CD4-positive, CD25-positive, alpha-beta regulatory T cell (primary cell): ENCODE data around the gene UBL4B. TPM values are rescaled to one million over a fixed set of nuclear protein-coding genes. Genes with fewer than 3 reads are reported as not detected.

Source experiments
- ATAC-seq, 2 donors: fragments of 150-1000 bp; cut with Tn5 transposase; one replicate each; pipeline ENCODE4 v1.10.0; 2021; ENCODE audit warnings: low read depth in 2 of 2, moderate number of reproducible peaks in 2 of 2, moderate library complexity in 1 of 2
- DNase-seq, 3 donors: peaks; one replicate each; pipeline versions ENCODE4 v3.0.0 to v3.0.0-alpha.2; 2012 to 2022; ENCODE audit warnings: mixed read lengths in 1 of 3
- H3K27ac ChIP-seq: one replicate; pipeline ENCODE4 v1.7.0; 2013; ENCODE audit warnings: mild to moderate bottlenecking, low read length; ENCODE audit not compliant: insufficient read depth, poor library complexity, severe bottlenecking
- H3K27me3 ChIP-seq: one replicate; pipeline ENCODE4 v1.7.0; 2013; ENCODE audit warnings: low read length; ENCODE audit not compliant: control insufficient read depth, insufficient read depth
- H3K36me3 ChIP-seq: one replicate; pipeline ENCODE4 v1.7.0; 2013; ENCODE audit warnings: mild to moderate bottlenecking, low read length, moderate library complexity; ENCODE audit not compliant: control insufficient read depth, insufficient read depth
- H3K4me1 ChIP-seq: 2 replicates; pipeline ENCODE4 v1.7.0; 2013; ENCODE audit warnings: mild to moderate bottlenecking, low read length; ENCODE audit not compliant: insufficient read depth, control insufficient read depth, poor library complexity, severe bottlenecking
- H3K4me3 ChIP-seq: one replicate; pipeline ENCODE4 v1.7.0; 2013; ENCODE audit warnings: low read depth, mild to moderate bottlenecking, low read length, moderate library complexity
- H3K9me3 ChIP-seq, 2 experiments: 1 replicate in 1 of 2; 2 replicates in 1 of 2; pipeline ENCODE4 v1.7.0; 2013; ENCODE audit warnings: low read length in 2 of 2, mild to moderate bottlenecking in 1 of 2, moderate library complexity in 1 of 2; ENCODE audit not compliant: control insufficient read depth in 2 of 2
- H3K27ac Mint-ChIP-seq, 3 donors: one replicate each; pipeline ENCODE4 v1.8.0; 2020 to 2022; ENCODE audit warnings: mild to moderate bottlenecking in 3 of 3, mixed read lengths in 3 of 3, moderate library complexity in 2 of 3
- H3K27me3 Mint-ChIP-seq: one replicate; pipeline ENCODE4 v1.8.0; 2022; ENCODE audit warnings: mild to moderate bottlenecking, mixed read lengths
- H3K36me3 Mint-ChIP-seq: one replicate; pipeline ENCODE4 v1.8.0; 2020; ENCODE audit warnings: mixed read lengths
- H3K4me1 Mint-ChIP-seq, 4 donors: one replicate each; pipeline ENCODE4 v1.8.0; 2020 to 2022; ENCODE audit warnings: mixed read lengths in 4 of 4, mild to moderate bottlenecking in 1 of 4
- H3K4me3 Mint-ChIP-seq, 4 donors: one replicate each; pipeline ENCODE4 v1.8.0; 2020 to 2022; ENCODE audit warnings: mild to moderate bottlenecking in 4 of 4, mixed read lengths in 4 of 4, moderate library complexity in 3 of 4
- H3K9me3 Mint-ChIP-seq, 7 donors: one replicate each; pipeline ENCODE4 v1.8.0; 2020 to 2022; ENCODE audit warnings: mixed read lengths in 7 of 7, mild to moderate bottlenecking in 3 of 7, moderate library complexity in 2 of 7
- polyA plus RNA-seq, 4 donors: library from polyadenylated mRNA; unstranded; fragments of 300-500 nt; fragmentation: Illumina TruSeq; gene quantifications; one replicate each; pipeline ENCODE4 v1.2.3, GENCODE V29; 2021
- total RNA-seq: library from RNA; stranded (reverse); gene quantifications from one replicate; pipeline ENCODE4 v1.2.3, GENCODE V29; 2022

The UBL4B gene
- total and polyA plus RNA-seq, 5 donors from 2014 or later = not detected

GRCh38 chr1:110087812-110088738, 24.2 kb upstream of the UBL4B start:
- Histone ChIP-seq H3K36me3 (no peaks in the 10 kb centered on the region), H3K4me3 (no peak overlapping the region), H3K27ac (no peak overlapping the region), H3K9me3 (no peaks in the 10 kb centered on the region), H3K27me3 (peaks cover 28% of the 10 kb centered on the region), H3K4me1 (peaks cover 17% of the 10 kb centered on the region)
- ATAC-seq = peak; percentile 59 to 60
- H3K4me1 Mint-ChIP-seq = peaks cover 5 to 13% (median 8%) of the 10 kb centered on the region in 4 donors
- peak overlapping the region in 1 of 4 donors; percentile 10 for H3K4me3 Mint-ChIP-seq
- no peak overlapping the region for H3K27ac Mint-ChIP-seq
- H3K36me3 Mint-ChIP-seq = no peaks in the 10 kb centered on the region
- peaks cover 80% of the 10 kb centered on the region for H3K27me3 Mint-ChIP-seq
- DNase-seq = peak in 2 of 3 donors; percentile 42 to 61
- peaks cover 0 to 5% (median 0%) of the 10 kb centered on the region in 7 donors for H3K9me3 Mint-ChIP-seq

GRCh38 chr1:110088739-110089316, 23.4 kb upstream of the UBL4B start:
- Mint-ChIP-seq H3K4me1 (peaks cover 0 to 5% (median 2%) of the 10 kb centered on the region in 4 donors), H3K27me3 (peaks cover 72% of the 10 kb centered on the region), H3K27ac (no peak overlapping the region), H3K9me3 (peaks cover 0 to 5% (median 0%) of the 10 kb centered on the region in 7 donors), H3K4me3 (no peak overlapping the region), H3K36me3 (no peaks in the 10 kb centered on the region)
- Histone ChIP-seq H3K4me3 (no peak overlapping the region), H3K27ac (no peak overlapping the region), H3K27me3 (peaks cover 25% of the 10 kb centered on the region), H3K9me3 (no peaks in the 10 kb centered on the region), H3K4me1 (peaks cover 10% of the 10 kb centered on the region), H3K36me3 (no peaks in the 10 kb centered on the region)
- DNase-seq (no peak), ATAC-seq (no peak)

- peaks cover 64% of the 10 kb centered on the region for H3K27me3 Mint-ChIP-seq
- Histone ChIP-seq H3K9me3 (no peaks in the 10 kb centered on the region), H3K36me3 (no peaks in the 10 kb centered on the region), H3K27ac (no peak overlapping the region), H3K4me1 (peaks cover 2% of the 10 kb centered on the region), H3K27me3 (peaks cover 25% of the 10 kb centered on the region), H3K4me3 (no peak overlapping the region)
- peaks cover 0 to 5% (median 2%) of the 10 kb centered on the region in 4 donors for H3K4me1 Mint-ChIP-seq
- H3K4me3 Mint-ChIP-seq = no peak overlapping the region
- DNase-seq = no peak
- peak overlapping the region in 1 of 3 donors; percentile 17 for H3K27ac Mint-ChIP-seq
- H3K36me3 Mint-ChIP-seq = no peaks in the 10 kb centered on the region
- H3K9me3 Mint-ChIP-seq = peaks cover 0 to 5% (median 0%) of the 10 kb centered on the region in 7 donors
- no peak for ATAC-seq
Measured at GRCh38 chr1:110089561-110090275, 22.5 kb upstream of the UBL4B start.

GRCh38 chr1:110091381-110091780, 20.9 kb upstream of the UBL4B start:
- peaks cover 0 to 3% (median 0%) of the 10 kb centered on the region in 7 donors for H3K9me3 Mint-ChIP-seq
- Histone ChIP-seq H3K9me3 (no peaks in the 10 kb centered on the region), H3K27ac (no peak overlapping the region), H3K27me3 (peaks cover 11% of the 10 kb centered on the region), H3K36me3 (no peaks in the 10 kb centered on the region), H3K4me3 (no peak overlapping the region), H3K4me1 (no peaks in the 10 kb centered on the region)
- peaks cover 59% of the 10 kb centered on the region for H3K27me3 Mint-ChIP-seq
- H3K4me1 Mint-ChIP-seq = peaks cover 0 to 5% (median 1%) of the 10 kb centered on the region in 4 donors
- H3K4me3 Mint-ChIP-seq = no peak overlapping the region
- H3K27ac Mint-ChIP-seq = no peak overlapping the region
- no peak for ATAC-seq
- DNase-seq = no peak
- no peaks in the 10 kb centered on the region for H3K36me3 Mint-ChIP-seq

- H3K4me1 Mint-ChIP-seq = peaks cover 0 to 5% (median 1%) of the 10 kb centered on the region in 4 donors
- no peaks in the 10 kb centered on the region for H3K9me3 ChIP-seq
- H3K36me3 ChIP-seq = no peaks in the 10 kb centered on the region
- DNase-seq = no peak
- H3K36me3 Mint-ChIP-seq = no peaks in the 10 kb centered on the region
- no peak for ATAC-seq
- peaks cover 58% of the 10 kb centered on the region for H3K27me3 Mint-ChIP-seq
- H3K27ac ChIP-seq = no peak overlapping the region
- peaks cover 0 to 4% (median 0%) of the 10 kb centered on the region in 7 donors for H3K9me3 Mint-ChIP-seq
- no peak overlapping the region for H3K4me3 ChIP-seq
- H3K27ac Mint-ChIP-seq = no peak overlapping the region
- H3K4me3 Mint-ChIP-seq = no peak overlapping the region
- peaks cover 7% of the 10 kb centered on the region for H3K27me3 ChIP-seq
- no peaks in the 10 kb centered on the region for H3K4me1 ChIP-seq
Measured at GRCh38 chr1:110091791-110092190, 20.5 kb upstream of the UBL4B start.

GRCh38 chr1:110092991-110093390, 19.3 kb upstream of the UBL4B start:
- Histone ChIP-seq H3K36me3 (no peaks in the 10 kb centered on the region), H3K9me3 (no peaks in the 10 kb centered on the region), H3K27ac (no peak overlapping the region), H3K4me3 (no peak overlapping the region), H3K27me3 (peaks cover 4% of the 10 kb centered on the region), H3K4me1 (no peaks in the 10 kb centered on the region)
- Mint-ChIP-seq H3K36me3 (no peaks in the 10 kb centered on the region), H3K4me3 (no peak overlapping the region), H3K4me1 (peaks cover 0 to 2% (median under 1%) of the 10 kb centered on the region in 4 donors), H3K27ac (no peak overlapping the region), H3K27me3 (peaks cover 55% of the 10 kb centered on the region), H3K9me3 (peaks cover 0 to 4% (median 0%) of the 10 kb centered on the region in 7 donors)
- ATAC-seq (no peak), DNase-seq (no peak)

GRCh38 chr1:110094931-110095654, 17.1 kb upstream of the UBL4B start:
- no peaks in the 10 kb centered on the region for H3K36me3 Mint-ChIP-seq
- Histone ChIP-seq H3K4me1 (no peaks in the 10 kb centered on the region), H3K36me3 (no peaks in the 10 kb centered on the region), H3K9me3 (no peaks in the 10 kb centered on the region), H3K27me3 (no peaks in the 10 kb centered on the region), H3K4me3 (no peak overlapping the region), H3K27ac (no peak overlapping the region)
- no peak for ATAC-seq
- H3K4me1 Mint-ChIP-seq = no peaks in the 10 kb centered on the region
- H3K27ac Mint-ChIP-seq = no peak overlapping the region
- H3K4me3 Mint-ChIP-seq = no peak overlapping the region
- peaks cover 46% of the 10 kb centered on the region for H3K27me3 Mint-ChIP-seq
- H3K9me3 Mint-ChIP-seq = peaks cover 0 to 4% (median 0%) of the 10 kb centered on the region in 7 donors
- DNase-seq = no peak
